Mesenchymal stem cell (in vitro differentiated cells and primary cell): Measurements from ENCODE around the gene RCOR1.
"Not testable (repeated sequence)": the region's sequence is repeated elsewhere in the genome, so short reads cannot be mapped to it uniquely, and the experiment has no call there.

Experiments
- DNase-seq: peaks from one replicate; pipeline ENCODE4 v3.0.0-alpha.2; 2013
- H2AFZ ChIP-seq: one replicate; pipeline ENCODE4 v1.6.1; 2013; ENCODE audit warnings: low read depth, mild to moderate bottlenecking, control low read depth, inconsistent platforms, low read length, moderate library complexity
- H2AK5ac ChIP-seq: 2 replicates; pipeline ENCODE4 v1.6.1; 2013; ENCODE audit warnings: low read length, moderate library complexity, mild to moderate bottlenecking, inconsistent platforms; ENCODE audit not compliant: severe bottlenecking
- H2BK120ac ChIP-seq: one replicate; pipeline ENCODE4 v1.6.1; 2013; ENCODE audit warnings: low read depth, mild to moderate bottlenecking, inconsistent platforms, low read length, moderate library complexity
- H2BK12ac ChIP-seq, 2 experiments: one replicate each; pipeline ENCODE4 v1.6.1; 2013; ENCODE audit warnings: inconsistent platforms in 2 of 2, low read length in 2 of 2, mild to moderate bottlenecking in 2 of 2, moderate library complexity in 2 of 2, control low read depth in 1 of 2
- H2BK15ac ChIP-seq: one replicate; pipeline ENCODE4 v1.6.1; 2013; ENCODE audit warnings: mild to moderate bottlenecking, low read depth, inconsistent platforms; ENCODE audit not compliant: poor library complexity, severe bottlenecking
- H2BK5ac ChIP-seq: 2 replicates; pipeline ENCODE4 v1.6.1; 2013; ENCODE audit warnings: low read depth, mild to moderate bottlenecking, low read length, control low read depth, inconsistent platforms; ENCODE audit not compliant: poor library complexity, severe bottlenecking
- H3K14ac ChIP-seq, 2 experiments: one replicate each; pipeline ENCODE4 v1.6.1; 2013; ENCODE audit warnings: inconsistent platforms in 2 of 2, low read length in 2 of 2, control low read depth in 1 of 2, mild to moderate bottlenecking in 1 of 2, moderate library complexity in 1 of 2
- H3K18ac ChIP-seq, 2 experiments: one replicate each; pipeline ENCODE4 v1.6.1; 2013; ENCODE audit warnings: inconsistent platforms in 2 of 2, low read length in 2 of 2, control low read depth in 1 of 2, low read depth in 1 of 2, mild to moderate bottlenecking in 1 of 2
- H3K23ac ChIP-seq, 2 experiments: one replicate each; pipeline ENCODE4 v1.6.1; 2013; ENCODE audit warnings: inconsistent platforms in 2 of 2, low read length in 2 of 2, mild to moderate bottlenecking in 2 of 2, moderate library complexity in 2 of 2, control low read depth in 1 of 2
- H3K27ac ChIP-seq: 2 replicates; pipeline ENCODE4 v1.5.1; 2013; ENCODE audit warnings: mild to moderate bottlenecking, moderate library complexity, low read length, control low read depth, inconsistent platforms; ENCODE audit not compliant: poor library complexity, severe bottlenecking
- H3K27me3 ChIP-seq, 2 experiments: 2 replicates each; pipeline versions ENCODE4 v1.6.1 to v1.7.0; 2013; ENCODE audit warnings: low read length in 2 of 2, mild to moderate bottlenecking in 2 of 2, moderate library complexity in 2 of 2, control low read depth in 1 of 2, inconsistent platforms in 1 of 2; ENCODE audit not compliant: control insufficient read depth in 1 of 2, insufficient read depth in 1 of 2
- H3K36me3 ChIP-seq, 2 experiments: 2 replicates each; pipeline versions ENCODE4 v1.6.1 to v1.7.0; 2013; ENCODE audit warnings: low read length in 2 of 2, control low read depth in 1 of 2, inconsistent platforms in 1 of 2, low read depth in 1 of 2, mild to moderate bottlenecking in 1 of 2; ENCODE audit not compliant: insufficient read depth in 2 of 2, control insufficient read depth in 1 of 2
- H3K4ac ChIP-seq, 2 experiments: one replicate each; pipeline ENCODE4 v1.6.1; 2013; ENCODE audit warnings: inconsistent platforms in 2 of 2, low read length in 2 of 2, mild to moderate bottlenecking in 2 of 2, moderate library complexity in 2 of 2, control low read depth in 1 of 2, low read depth in 1 of 2
- H3K4me1 ChIP-seq: 2 replicates; pipeline ENCODE4 v1.6.1; 2013; ENCODE audit warnings: low read depth, low read length, control low read depth; ENCODE audit not compliant: control insufficient read depth, insufficient read depth
- H3K4me2 ChIP-seq: 2 replicates; pipeline ENCODE4 v1.6.1; 2013; ENCODE audit warnings: low read length, mild to moderate bottlenecking, inconsistent platforms; ENCODE audit not compliant: poor library complexity, severe bottlenecking
- H3K4me3 ChIP-seq, 2 experiments: 2 replicates each; pipeline versions ENCODE4 v1.5.1 to v1.7.0; 2013; ENCODE audit warnings: low read length in 2 of 2, mild to moderate bottlenecking in 2 of 2, control low read depth in 1 of 2, low read depth in 1 of 2; ENCODE audit not compliant: insufficient read depth in 1 of 2
- H3K79me1 ChIP-seq: replicated peaks from 2 replicates; pipeline ENCODE4 v1.6.1; 2013; ENCODE audit warnings: mild to moderate bottlenecking, control low read depth, low read length, inconsistent platforms; ENCODE audit not compliant: poor library complexity, severe bottlenecking
- H3K9ac ChIP-seq: 2 replicates; pipeline ENCODE4 v1.7.0; 2013; ENCODE audit warnings: mild to moderate bottlenecking, low read length, moderate library complexity
- H3K9me3 ChIP-seq: 2 replicates; pipeline ENCODE4 v1.7.0; 2013; ENCODE audit warnings: mild to moderate bottlenecking, low read length; ENCODE audit not compliant: control insufficient read depth
- H4K8ac ChIP-seq: one replicate; pipeline ENCODE4 v1.6.1; 2013; ENCODE audit warnings: inconsistent platforms, mild to moderate bottlenecking, low read length, moderate library complexity
- H4K91ac ChIP-seq: one replicate; pipeline ENCODE4 v1.6.1; 2013; ENCODE audit warnings: mild to moderate bottlenecking, low read length, inconsistent platforms
- WGBS: methylation state at CpG from one replicate; pipeline ENCODE4 v1.1.7; 2013; ENCODE audit warnings: mixed read lengths; 5-methylcytosine and 5-hydroxymethylcytosine counted together

Gene RCOR1

GRCh38 chr14:102575160-102575845, 17.1 kb upstream of the RCOR1 start:
- Histone ChIP-seq H3K4me2 (no peak overlapping the region), H4K8ac (peak overlapping the region; percentile 1), H3K4ac (peak overlapping the region in 1 of 2 experiments; percentile 38), H3K9me3 (no peaks in the 10 kb centered on the region), H2BK15ac (no peak overlapping the region), H3K27ac (no peak overlapping the region), H2BK12ac (no peak overlapping the region), H3K27me3 (peaks cover 0 to 3% of the 10 kb centered on the region in 2 experiments), H2BK120ac (no peak overlapping the region), H3K14ac (no peak overlapping the region), H2AK5ac (no peak overlapping the region), H3K4me3 (no peak overlapping the region), H3K18ac (peak overlapping the region in 1 of 2 experiments; percentile 25), H3K23ac (no peak overlapping the region), H3K9ac (no peak overlapping the region), H2BK5ac (no peak overlapping the region), H3K4me1 (peaks cover 13% of the 10 kb centered on the region), H3K79me1 (no peaks in the 10 kb centered on the region), H3K36me3 (no peaks in the 10 kb centered on the region), H2AFZ (peak overlapping the region; percentile 78), H4K91ac (no peak overlapping the region)
- 77% methylated on average over 9 of the region's 15 CpGs for WGBS
- DNase-seq, result no peak

GRCh38 chr14:102575846-102576428, 16.5 kb upstream of the RCOR1 start:
- WGBS, result 87% methylated on average over 5 of the region's 8 CpGs
- H3K4ac ChIP-seq, H2BK15ac ChIP-seq, H2AFZ ChIP-seq, H3K79me1 ChIP-seq, H3K27ac ChIP-seq, H3K9ac ChIP-seq, H3K9me3 ChIP-seq, H3K4me3 ChIP-seq, H3K14ac ChIP-seq, H2AK5ac ChIP-seq, H2BK120ac ChIP-seq, H3K4me2 ChIP-seq, DNase-seq, H3K27me3 ChIP-seq, H2BK12ac ChIP-seq, H3K23ac ChIP-seq, H2BK5ac ChIP-seq, H3K18ac ChIP-seq, H3K36me3 ChIP-seq: not testable (repeated sequence)
- peaks cover 17% of the 10 kb centered on the region for H3K4me1 ChIP-seq
- H4K91ac ChIP-seq, result peak overlapping the region; percentile 12
- H4K8ac ChIP-seq, result peak overlapping the region; percentile 67

GRCh38 chr14:102578821-102579220, 13.6 kb upstream of the RCOR1 start:
- Histone ChIP-seq H4K91ac (peak overlapping the region; percentile 1), H3K9ac (no peak overlapping the region), H2AFZ (no peak overlapping the region), H3K9me3 (no peaks in the 10 kb centered on the region), H3K36me3 (no peaks in the 10 kb centered on the region), H3K27me3 (peaks cover 0 to 3% of the 10 kb centered on the region in 2 experiments), H2AK5ac (peak overlapping the region; percentile 3), H3K79me1 (no peaks in the 10 kb centered on the region), H2BK15ac (no peak overlapping the region), H4K8ac (no peak overlapping the region), H2BK5ac (no peak overlapping the region), H3K4me3 (no peak overlapping the region), H3K4ac (no peak overlapping the region), H3K23ac (no peak overlapping the region), H3K18ac (peak overlapping the region in 1 of 2 experiments; percentile 83), H3K4me2 (no peak overlapping the region), H3K4me1 (peaks cover 18% of the 10 kb centered on the region), H2BK12ac (peak overlapping the region in 1 of 2 experiments; percentile 45), H3K27ac (no peak overlapping the region), H2BK120ac (no peak overlapping the region), H3K14ac (peak overlapping the region in 1 of 2 experiments; percentile 51)
- DNase-seq, result no peak
- WGBS, result 88% methylated on average over 6 of the region's 7 CpGs

GRCh38 chr14:102579696-102580549, 12.5 kb upstream of the RCOR1 start:
- H2BK15ac ChIP-seq, result peak overlapping the region; percentile 93

More at GRCh38 chr14:102579696-102580549, 12.5 kb upstream of the RCOR1 start:
- Histone ChIP-seq H4K8ac (peak overlapping the region; percentile 94), H2AK5ac (no peak overlapping the region), H3K79me1 (no peaks in the 10 kb centered on the region), H2AFZ (peak overlapping the region; percentile 8), H2BK12ac (peak overlapping the region; percentile 65 to 82), H3K27me3 (no peaks in the 10 kb centered on the region), H2BK120ac (no peak overlapping the region), H3K4me1 (peaks cover 15% of the 10 kb centered on the region), H3K23ac (no peak overlapping the region), H2BK5ac (no peak overlapping the region), H3K4ac (peak overlapping the region in 1 of 2 experiments; percentile 89), H3K36me3 (no peaks in the 10 kb centered on the region), H3K4me3 (peak overlapping the region in 1 of 2 experiments; percentile 57), H3K27ac (peak overlapping the region; percentile 16), H3K4me2 (peak overlapping the region; percentile 15), H3K14ac (no peak overlapping the region), H3K9ac (peak overlapping the region; percentile 84), H4K91ac (peak overlapping the region; percentile 89), H3K9me3 (no peaks in the 10 kb centered on the region), H3K18ac (peak overlapping the region; percentile 40 to 66)
- DNase-seq, result peak; percentile 89
- WGBS, result 53% methylated on average over 19 of the region's 19 CpGs
